Measurements from ENCODE around the gene LLCFC1.

GRCh38 chr7:142925413-142925812 is 13.9 kb upstream of the LLCFC1 start:
- TF ChIP-seq, protein P1, sequence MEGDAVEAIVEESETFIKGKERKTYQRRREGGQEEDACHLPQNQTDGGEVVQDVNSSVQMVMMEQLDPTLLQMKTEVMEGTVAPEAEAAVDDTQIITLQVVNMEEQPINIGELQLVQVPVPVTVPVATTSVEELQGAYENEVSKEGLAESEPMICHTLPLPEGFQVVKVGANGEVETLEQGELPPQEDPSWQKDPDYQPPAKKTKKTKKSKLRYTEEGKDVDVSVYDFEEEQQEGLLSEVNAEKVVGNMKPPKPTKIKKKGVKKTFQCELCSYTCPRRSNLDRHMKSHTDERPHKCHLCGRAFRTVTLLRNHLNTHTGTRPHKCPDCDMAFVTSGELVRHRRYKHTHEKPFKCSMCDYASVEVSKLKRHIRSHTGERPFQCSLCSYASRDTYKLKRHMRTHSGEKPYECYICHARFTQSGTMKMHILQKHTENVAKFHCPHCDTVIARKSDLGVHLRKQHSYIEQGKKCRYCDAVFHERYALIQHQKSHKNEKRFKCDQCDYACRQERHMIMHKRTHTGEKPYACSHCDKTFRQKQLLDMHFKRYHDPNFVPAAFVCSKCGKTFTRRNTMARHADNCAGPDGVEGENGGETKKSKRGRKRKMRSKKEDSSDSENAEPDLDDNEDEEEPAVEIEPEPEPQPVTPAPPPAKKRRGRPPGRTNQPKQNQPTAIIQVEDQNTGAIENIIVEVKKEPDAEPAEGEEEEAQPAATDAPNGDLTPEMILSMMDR (conservative IDR thresholded peaks at IDR 0.05; ENCODE audit: low read depth, low read length), result 0 out of 2 replicates have a peak, but pooled peaks have one; percentile 31
- no peak for TF ChIP-seq EZH2 (IDR thresholded peaks at IDR 0.05; ENCODE audit: borderline replicate concordance, low read depth, low read length, poor library complexity, severe bottlenecking)
